Adipose tissue (tissue), 3 donors: ENCODE results near the gene PIK3AP1. TPM values are rescaled to one million over a fixed set of nuclear protein-coding genes. Genes with fewer than 3 reads are reported as not detected.
"Not testable (repeated sequence)": the region's sequence is repeated elsewhere in the genome, so short reads cannot be mapped to it uniquely, and the experiment has no call there.

ENCODE experiments used
- H3K27ac ChIP-seq: one replicate; pipeline ENCODE4 v1.5.1; 2013; ENCODE audit warnings: low read depth, low read length
- WGBS, 3 donors: extraction: QIAGEN DNeasy Blood & Tissue Kit; methylation state at CpG; one replicate each; pipeline ENCODE4 v1.1.7; 2013; 5-methylcytosine and 5-hydroxymethylcytosine counted together
- polyA plus RNA-seq, 3 donors: library from polyadenylated mRNA; stranded (reverse); fragments of 200-250 nt; gene quantifications; one replicate each; pipeline ENCODE4 v1.2.3, GENCODE V29; 2013
- donor health status: healthy with polysubstance abuse.
- donor health status: Bipolar disorder and iron deficiency.
- donor health status: healthy.

Gene PIK3AP1
- polyA plus RNA-seq, 3 donors = 4.4 to 9.7 (median 9.4) TPM

DNA sequence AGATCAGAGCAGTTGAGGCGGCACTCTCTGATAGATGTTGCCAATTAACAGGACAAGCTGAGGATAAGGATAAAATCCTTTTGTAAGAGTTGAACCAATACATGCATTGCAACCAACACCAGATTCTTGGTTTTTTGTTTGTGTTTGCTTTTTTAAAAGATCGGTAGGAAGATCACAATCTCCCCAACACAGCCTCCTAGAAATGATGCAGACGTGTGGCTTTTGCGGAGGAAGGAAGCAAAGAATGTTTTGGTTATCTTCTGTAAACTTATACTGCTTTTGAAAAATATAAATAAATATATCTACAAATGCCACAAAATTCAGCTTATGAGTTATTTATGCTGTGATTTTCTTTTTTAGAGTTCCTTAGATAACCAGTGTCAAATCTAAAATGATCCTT lies 35.5 kb downstream of the PIK3AP1 start:
- no peak overlapping the region for H3K27ac ChIP-seq
- 68 to 86% (median 69%) methylated on average over 4 of the region's 4 CpGs for WGBS, 3 donors

DNA sequence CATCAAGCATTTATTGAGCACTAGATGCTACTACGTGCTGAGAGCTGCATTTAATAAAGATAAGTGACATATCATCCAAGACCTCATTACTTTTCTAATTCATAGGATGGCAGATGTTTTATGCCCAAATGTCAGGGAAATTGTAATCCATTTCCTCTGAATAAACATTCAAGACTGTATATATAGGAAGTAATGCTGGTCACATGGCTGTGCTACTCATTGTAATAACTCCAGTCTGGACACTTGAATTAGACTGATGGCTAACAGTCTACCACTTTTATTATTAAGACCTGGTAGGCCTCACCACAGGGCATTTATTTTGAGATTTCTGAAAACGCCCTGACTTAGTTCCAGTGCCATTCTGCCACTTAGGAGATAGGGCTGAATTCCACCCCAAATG lies 36.6 kb downstream of the PIK3AP1 start:
- H3K27ac ChIP-seq = no peak overlapping the region
- WGBS, 3 donors = 64 to 84% (median 80%) methylated on average over 2 of the region's 2 CpGs

DNA sequence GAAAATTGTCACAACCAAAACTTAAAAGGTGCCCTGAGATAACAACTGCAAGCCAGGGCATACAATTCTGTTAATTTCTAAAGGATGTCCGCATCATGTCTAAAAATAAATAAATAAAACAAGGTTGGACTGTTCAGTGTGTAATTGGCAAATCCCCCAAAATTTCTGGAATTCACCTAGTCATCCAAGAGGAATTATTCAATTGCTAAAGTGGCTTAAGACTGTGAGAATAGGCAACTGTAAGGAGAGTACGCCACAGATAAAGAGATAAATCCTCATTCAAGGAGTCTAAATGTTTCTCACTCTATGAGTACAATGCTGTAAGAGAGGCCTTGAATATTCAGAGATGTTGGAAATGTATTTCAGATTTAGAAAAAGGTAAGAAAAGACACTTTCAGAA lies 37.2 kb downstream of the PIK3AP1 start:
- no peak overlapping the region for H3K27ac ChIP-seq
- 78 to 88% (median 86%) methylated on average over 2 of the region's 2 CpGs for WGBS, 3 donors

DNA sequence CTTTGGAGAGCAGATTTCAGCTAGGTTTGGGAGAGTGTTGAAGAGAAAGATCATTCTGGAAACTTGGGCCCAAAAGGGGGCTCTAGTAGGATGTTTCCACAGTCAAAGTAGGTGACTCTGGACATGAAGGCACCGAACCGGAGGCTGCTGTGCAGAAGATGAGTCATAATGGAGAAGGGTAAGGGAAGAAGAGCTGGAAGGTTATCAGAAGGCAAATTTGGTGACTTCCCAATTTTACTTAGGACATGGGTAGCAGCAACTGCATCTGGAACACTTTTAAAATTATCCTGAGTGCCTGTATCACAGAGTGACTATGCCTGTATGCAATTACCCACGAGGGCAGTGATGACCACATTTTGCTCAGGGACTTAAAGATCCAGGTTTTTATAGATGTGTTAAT lies 38.8 kb downstream of the PIK3AP1 start:
- 60 to 93% (median 74%) methylated on average over 3 of the region's 3 CpGs for WGBS, 3 donors
- no peak overlapping the region for H3K27ac ChIP-seq

DNA sequence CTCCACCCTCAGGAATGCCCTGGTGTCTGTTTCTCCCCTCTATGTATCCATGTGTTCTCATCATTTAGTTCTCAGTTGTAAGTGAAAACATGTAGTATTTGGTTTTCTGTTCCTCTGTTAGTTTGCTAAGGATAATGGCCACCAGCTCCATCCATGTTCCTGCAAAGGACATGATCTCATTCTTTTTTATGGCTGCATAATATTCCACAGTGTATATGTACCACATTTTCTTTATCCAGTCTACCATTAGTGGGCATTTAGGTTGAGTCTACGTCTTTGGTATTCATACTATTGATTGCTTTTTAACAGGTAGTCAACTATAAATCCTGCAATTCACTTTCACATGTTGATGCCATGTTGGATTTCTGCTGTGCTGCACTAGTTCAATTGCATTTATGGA lies 39.9 kb downstream of the PIK3AP1 start:
- 76 to 97% (median 88%) methylated on average over 1 of the region's 1 CpG for WGBS, 3 donors
- H3K27ac ChIP-seq = not testable (repeated sequence)

DNA sequence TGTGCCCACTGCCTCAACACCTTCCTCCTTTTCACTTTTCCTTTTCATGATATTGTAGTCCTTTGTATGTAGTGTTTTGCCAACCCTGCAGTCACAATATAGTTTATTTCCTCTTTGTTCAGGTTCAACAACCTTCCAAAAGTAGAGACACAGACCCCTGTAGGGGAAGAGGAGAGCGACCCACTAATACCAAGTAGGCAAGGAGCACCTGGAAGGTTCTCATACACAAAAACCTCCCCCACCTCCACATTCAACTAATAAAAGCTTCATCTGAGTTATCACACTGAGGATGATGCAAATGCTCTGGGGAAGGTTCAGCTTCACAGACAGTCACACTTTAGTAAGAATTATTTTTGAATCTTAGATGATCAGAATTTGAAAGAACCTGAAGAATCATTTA lies 41.6 kb downstream of the PIK3AP1 start:
- 47 to 96% (median 91%) methylated on average over 1 of the region's 1 CpG for WGBS, 3 donors
- H3K27ac ChIP-seq = no peak overlapping the region

DNA sequence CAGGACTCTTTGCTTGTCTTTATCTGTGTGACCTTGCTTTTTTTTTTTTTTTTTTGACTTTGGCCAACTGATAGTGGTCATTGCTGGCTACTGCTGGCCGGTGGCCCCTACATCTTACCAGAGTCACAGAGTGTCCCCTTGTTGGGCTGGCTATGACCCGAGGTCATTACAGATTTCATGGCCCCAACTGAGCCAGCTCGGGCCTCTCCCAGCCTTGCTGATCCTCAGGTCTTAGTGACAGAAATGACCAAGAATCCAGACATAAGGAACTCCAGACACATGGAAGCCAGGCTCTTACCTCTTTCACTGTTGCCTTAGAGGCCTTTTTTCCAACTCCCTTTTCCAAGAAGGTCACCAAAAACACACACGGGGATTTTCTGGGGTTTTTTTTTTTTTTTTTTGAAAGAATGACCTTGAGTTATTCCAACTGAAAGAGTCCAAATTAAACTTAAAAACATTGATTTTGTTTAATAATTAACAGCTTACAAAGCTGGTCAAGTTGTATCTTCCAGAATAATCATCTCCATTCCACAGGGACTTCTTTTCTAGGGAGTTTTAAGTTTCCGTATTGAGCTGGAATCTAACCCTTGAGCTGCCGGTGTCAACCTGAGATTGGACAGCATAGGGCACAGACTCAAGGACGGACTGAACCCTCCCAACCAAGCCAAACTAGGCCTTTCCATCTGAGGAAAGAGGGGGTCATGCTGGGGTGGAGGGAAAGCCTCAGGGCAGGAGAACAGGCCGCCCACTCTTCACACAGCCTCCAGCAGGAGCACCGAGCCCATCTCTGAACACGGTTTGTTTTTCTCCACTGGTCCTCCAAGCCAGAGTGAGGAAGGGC lies 43.8 kb downstream of the PIK3AP1 start:
- 35 to 91% (median 91%) methylated on average over 10 of the region's 10 CpGs for WGBS, 3 donors
- H3K27ac ChIP-seq = no peak overlapping the region

DNA sequence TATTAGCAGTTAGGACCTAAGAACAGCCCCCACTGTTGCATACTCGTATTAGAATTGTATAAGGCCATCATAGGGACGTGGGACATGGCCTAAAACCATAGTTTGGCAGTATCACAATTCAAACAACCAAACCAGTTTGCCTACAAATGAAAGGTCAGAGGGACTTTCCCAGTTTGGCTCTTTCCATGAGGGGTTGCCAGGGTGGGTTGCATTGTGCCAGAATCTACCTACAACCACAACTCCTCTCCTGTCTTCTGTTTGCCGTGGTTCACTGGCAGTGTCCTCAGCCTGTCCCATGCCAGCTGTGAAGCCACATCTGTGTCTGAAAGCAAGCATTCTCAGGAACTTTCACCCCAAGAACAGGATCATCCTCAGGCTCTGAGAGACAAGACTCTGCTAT lies 44.5 kb downstream of the PIK3AP1 start:
- 40 to 94% (median 84%) methylated on average over 3 of the region's 3 CpGs for WGBS, 3 donors

DNA sequence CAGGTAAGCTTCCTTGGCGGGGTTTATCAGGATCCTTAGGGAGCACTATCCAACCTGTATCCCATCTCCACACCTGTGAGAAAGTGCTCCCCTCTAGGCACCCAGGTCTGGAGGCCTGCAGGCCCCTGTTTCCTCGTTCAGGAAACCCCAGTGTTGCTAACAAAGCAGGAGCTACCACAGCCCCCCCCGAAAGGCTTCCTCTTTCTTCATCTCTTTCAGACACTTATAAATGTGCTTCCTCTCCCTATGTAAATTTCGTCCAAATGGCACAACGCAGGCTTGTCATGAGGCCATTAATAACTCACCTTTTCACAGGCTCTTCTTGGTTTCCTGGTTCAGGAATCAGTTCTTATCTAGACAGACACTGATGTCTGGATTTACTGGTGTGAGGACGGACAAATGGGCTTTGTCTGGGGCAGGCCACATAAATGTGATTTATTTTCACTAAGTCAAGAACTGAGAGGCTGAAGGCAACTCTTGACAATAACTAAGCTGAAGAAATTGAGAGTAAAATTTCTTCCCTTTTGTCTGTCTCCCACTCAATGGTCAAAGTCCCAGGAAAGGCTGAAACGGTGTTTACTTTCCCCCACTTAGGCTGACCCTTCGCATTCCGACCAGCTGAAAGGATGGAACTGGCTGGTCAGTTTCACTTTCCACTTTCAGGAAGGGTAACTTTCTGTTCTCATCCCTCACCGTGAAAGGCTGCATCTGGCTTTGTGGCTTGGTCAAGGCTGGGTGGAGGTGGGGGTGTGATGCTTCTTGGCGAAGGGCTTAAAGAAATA lies 46.8 kb downstream of the PIK3AP1 start:
- no peak overlapping the region for H3K27ac ChIP-seq
- 18 to 26% (median 25%) methylated on average over 11 of the region's 11 CpGs for WGBS, 3 donors

More for the DNA sequence above, 44.5 kb downstream of the PIK3AP1 start:
- H3K27ac ChIP-seq = no peak overlapping the region

DNA sequence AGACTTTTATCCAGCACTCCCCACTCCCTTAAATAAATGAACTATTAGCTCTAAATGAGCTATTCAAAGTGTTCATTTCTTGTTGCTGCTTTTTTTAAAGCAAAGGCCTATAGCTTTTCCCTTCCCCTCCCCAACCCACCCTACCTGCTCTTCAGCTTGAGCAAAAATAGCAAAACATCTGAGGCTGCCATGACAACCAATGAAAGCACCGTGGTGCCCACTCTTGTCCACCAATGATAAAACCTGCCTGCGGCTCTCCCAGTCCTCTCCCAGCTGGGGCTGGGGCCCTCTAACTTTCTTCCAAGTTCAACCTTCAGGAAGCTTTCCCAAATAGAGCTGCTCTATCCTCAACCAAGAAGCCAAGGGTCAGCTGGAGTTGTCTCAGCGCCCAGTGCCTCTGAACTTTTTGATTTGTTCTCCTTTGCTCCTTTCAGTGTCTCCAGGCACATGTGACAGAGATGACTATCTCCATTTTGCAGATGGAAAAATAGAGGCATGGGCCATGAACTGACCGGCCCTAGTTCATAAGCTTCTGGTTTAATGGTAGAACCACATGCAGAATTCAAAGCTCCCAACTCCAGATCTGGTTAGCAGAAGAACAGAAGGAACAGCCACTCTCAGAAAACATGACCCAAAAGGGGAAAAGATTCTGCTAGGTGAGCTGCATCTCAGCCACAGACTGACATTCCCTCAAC lies 47.7 kb downstream of the PIK3AP1 start:
- H3K27ac ChIP-seq = no peak overlapping the region
- 61 to 93% (median 92%) methylated on average over 4 of the region's 4 CpGs for WGBS, 3 donors

DNA sequence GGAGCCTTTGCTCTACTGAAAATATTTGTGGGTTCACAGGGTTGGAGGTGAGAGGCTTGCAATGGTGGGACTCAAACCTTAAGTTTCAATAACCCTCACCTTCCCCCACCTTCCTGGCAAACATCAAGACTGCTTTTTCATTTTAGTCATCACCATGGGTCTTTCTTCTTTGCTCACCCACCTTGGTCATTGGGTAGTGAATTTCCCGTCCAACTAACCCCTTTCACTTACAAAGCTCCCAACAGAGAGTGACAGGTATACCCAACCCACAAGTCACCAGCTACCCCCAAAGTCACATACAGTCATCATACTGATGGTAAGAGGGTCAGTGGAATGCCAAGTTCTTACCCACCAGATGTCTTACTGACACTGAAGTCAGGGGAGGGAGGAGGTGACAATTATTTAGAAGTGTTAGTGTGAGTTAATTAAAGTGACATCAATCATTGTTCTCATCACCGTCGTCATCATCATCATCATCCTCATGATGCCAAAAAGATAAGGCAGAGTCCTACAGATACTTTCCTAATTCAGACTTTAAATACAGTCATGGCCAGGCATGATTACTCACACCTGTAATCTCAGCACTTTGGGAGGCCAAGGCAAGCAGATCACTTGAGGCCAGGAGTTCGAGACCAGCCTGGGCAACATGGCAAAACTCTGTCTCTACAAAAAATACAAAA lies 49.0 kb downstream of the PIK3AP1 start:
- no peak overlapping the region for H3K27ac ChIP-seq
- WGBS, 3 donors = 65 to 93% (median 89%) methylated on average over 4 of the region's 4 CpGs

DNA sequence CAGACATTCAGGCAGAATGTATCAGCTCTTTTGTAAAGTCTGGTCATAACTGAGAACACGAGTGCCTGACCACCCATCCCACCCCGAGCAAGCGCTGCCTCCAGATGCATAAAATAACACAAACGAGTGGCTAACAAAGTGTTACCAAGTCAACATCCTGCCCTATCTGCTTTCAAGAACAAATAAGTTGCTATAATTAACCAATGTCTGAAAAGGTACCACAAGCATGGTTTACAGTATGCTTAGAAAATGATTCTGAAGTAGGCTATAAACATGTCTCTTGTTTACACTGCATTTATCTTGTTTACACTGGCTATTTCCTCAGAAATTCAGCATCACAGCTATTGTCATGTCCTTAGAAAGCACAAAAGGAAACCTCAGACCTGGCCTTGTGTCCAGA lies 49.5 kb downstream of the PIK3AP1 start:
- H3K27ac ChIP-seq = no peak overlapping the region
- WGBS, 3 donors = 23 to 60% (median 49%) methylated on average over 4 of the region's 4 CpGs

DNA sequence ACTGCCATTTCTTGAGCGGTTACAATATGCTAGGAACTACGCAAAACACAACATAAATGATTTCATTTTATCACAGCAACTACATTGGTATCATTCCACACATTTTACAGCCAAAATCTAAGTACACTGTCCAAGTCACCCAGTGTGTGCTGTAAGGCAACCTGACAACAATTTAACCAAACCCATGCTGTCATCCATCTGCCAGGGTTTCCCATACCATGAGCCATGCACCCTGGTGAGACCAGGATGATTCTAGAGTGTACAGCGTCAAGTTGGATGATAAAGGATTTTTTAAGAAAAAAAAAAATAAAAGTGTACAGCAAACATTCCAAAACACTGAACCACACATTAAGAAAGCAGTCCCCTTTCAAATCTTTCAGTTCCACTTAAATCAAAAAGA lies 52.9 kb downstream of the PIK3AP1 start:
- WGBS, 3 donors = 88 to 98% (median 94%) methylated on average over 3 of the region's 3 CpGs
- no peak overlapping the region for H3K27ac ChIP-seq

DNA sequence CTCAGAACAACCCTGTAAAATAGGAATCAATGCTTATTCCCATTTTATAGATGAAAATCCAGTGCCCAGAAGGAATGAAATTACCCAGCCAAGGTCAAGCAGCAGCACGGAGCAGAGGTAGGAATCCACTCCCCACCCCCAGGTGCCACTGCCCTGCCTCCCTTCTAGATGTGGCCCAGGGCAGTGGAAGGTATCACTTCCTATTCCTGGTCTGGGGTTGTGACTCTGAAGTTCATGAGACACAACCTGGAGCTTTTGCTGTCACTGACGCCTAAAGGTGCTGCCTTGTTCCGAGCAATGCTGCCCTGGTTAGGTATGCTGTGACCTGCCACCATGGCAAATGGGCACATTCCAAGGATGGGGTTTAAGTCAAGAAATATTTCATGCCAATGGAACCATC lies 53.6 kb downstream of the PIK3AP1 start:
- WGBS, 3 donors = 73 to 95% (median 91%) methylated on average over 3 of the region's 3 CpGs

DNA sequence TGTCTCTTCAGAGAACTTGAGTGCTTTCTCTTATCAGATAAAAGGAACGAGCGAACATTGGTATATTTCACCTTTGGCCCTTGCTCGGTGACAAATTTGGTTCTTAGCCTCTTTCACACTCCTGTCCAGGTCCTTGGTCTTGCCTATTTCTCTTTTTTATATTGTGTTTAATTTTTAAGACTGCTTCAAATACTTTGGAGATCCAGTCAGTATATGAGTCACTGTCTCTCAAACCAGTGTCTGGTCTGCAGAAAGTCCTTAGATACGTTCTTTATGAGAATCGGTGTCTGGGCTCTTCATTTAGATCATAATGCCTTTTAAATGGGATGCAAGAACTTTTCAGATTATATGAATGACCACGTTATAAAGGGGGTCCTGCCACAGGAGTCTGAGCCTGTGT lies 55.0 kb downstream of the PIK3AP1 start:
- H3K27ac ChIP-seq = no peak overlapping the region
- WGBS, 3 donors = 49 to 77% (median 66%) methylated on average over 6 of the region's 6 CpGs

More for the DNA sequence above, 53.6 kb downstream of the PIK3AP1 start:
- H3K27ac ChIP-seq = no peak overlapping the region

DNA sequence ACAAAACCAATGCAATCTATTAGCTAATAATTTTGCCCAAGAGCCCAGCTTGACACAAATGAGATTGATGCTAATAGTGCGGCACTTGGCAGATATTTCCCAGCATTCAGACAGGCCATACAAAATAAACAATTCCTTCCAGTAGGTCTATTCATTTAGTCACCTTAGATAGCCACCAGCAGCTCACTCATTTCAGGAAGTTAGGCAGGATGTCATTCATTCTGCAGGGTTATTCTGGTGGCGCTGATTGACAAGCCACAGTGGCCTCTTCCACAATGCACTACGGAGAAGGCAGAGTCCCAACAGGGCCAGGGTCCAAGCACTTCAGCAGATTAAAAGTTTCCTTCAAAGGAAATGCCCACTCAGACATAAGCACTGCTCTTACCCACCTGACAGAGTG lies 55.8 kb downstream of the PIK3AP1 start:
- H3K27ac ChIP-seq = no peak overlapping the region
- WGBS, 3 donors = 29 to 38% (median 33%) methylated on average over 3 of the region's 3 CpGs

DNA sequence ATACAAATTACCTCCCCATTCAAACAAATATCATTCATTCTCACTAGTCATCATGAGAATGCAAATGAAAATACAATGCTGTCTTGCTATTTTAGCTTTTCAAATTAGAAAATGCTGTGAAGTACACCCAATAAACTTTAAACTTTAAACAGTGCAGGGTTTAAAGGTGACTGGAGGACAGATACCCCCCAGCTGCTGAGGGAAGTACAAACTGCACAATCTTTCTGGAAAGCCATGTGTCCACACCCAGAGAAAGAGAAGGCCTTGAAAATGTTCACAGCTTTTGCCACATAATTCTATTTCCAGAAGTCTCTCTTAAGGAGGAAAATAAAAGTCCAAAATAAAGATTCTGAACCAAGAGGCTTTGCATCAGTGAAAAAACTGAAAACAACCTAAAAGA lies 56.5 kb downstream of the PIK3AP1 start:
- H3K27ac ChIP-seq = no peak overlapping the region

DNA sequence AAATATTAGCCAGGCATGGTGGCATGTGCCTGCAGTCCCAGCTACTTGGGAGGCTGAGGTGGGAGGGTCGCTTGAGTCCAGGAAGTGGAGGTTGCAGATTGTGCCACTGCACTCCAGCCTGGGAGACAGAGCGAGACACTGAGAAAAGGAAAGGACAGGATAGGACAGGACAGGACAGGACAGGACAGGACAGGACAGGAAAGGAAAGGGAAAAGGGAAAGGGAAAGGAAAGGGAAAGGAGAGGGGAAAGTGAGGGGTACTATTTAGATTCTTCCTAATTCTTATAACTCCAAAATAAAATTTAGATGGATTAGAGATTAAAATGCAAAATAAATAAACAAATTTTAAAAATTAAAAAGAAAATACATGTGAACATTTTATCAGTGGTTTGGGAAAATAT lies 58.7 kb downstream of the PIK3AP1 start:
- WGBS, 3 donors = 64 to 98% (median 71%) methylated on average over 2 of the region's 2 CpGs
- H3K27ac ChIP-seq = no peak overlapping the region

DNA sequence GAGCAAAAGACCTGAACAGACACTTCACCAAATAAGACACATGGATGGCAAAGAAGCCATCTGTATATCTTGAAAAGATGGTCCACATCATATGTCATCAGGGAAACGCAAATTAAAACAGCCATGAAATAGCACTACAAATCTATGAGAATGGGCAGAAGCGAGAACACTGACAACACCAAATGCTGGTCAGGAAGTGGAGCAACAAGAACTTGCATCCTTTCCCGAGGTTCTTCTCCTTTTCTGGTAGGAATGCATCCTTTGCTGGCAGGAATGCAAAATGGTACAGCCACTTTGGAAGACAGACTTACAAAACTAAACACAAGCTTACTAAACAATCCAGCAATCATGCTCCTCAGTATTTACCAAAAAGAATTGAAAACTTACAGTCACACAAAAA lies 60.0 kb downstream of the PIK3AP1 start:
- WGBS, 3 donors = 53 to 91% (median 54%) methylated on average over 3 of the region's 3 CpGs
- no peak overlapping the region for H3K27ac ChIP-seq
